Right atrium auricular region (tissue), 2 donors: ENCODE results near the gene BASP1. TPM values are rescaled to one million over a fixed set of nuclear protein-coding genes. Genes with fewer than 3 reads are reported as not detected.

Source experiments
- DNase-seq: peaks from one replicate; pipeline ENCODE4 v3.0.0-alpha.2; 2019; ENCODE audit warnings: low spot score
- H3K27ac ChIP-seq, 2 donors: fragments of 200-600 bp; sonication (generic); 1 replicate in 1 of 2; 2 replicates in 1 of 2; pipeline ENCODE4 v1.5.1; 2016 to 2019
- H3K27me3 ChIP-seq, 2 donors: fragments of 200-600 bp; sonication (generic); one replicate each; pipeline versions ENCODE4 v1.5.1 to v1.6.0; 2017 to 2019
- H3K36me3 ChIP-seq: fragments of 200-600 bp; sonication (generic); one replicate; pipeline ENCODE4 v1.5.1; 2016
- H3K4me1 ChIP-seq, 2 donors: fragments of 200-600 bp; sonication (generic); one replicate each; pipeline versions ENCODE4 v1.5.1 to v1.6.0; 2017 to 2019
- H3K4me3 ChIP-seq, 2 donors: fragments of 200-600 bp; sonication (generic); 1 replicate in 1 of 2; 2 replicates in 1 of 2; pipeline ENCODE4 v1.5.1; 2017 to 2019; ENCODE audit warnings: mild to moderate bottlenecking in 1 of 2, moderate library complexity in 1 of 2
- H3K9me3 ChIP-seq, 2 donors: fragments of 200-600 bp; sonication (generic); one replicate each; pipeline ENCODE4 v1.5.1; 2019
- CTCF ChIP-seq, 2 donors: fragments of 200-600 bp; sonication (generic); IDR thresholded peaks; one replicate each; pipeline ENCODE4 v1.5.1; 2019; ENCODE audit warnings: antibody characterized with exemption in 2 of 2
- total RNA-seq, 2 donors: library from RNA; depleted of rRNA; stranded (reverse); fragments of >200 nt; gene quantifications; one replicate each; pipeline ENCODE4 v1.1.0, GENCODE V29; 2016

Gene BASP1
- total RNA-seq, 2 donors from 2014 or later = 8.3 to 18.4 TPM

DNA sequence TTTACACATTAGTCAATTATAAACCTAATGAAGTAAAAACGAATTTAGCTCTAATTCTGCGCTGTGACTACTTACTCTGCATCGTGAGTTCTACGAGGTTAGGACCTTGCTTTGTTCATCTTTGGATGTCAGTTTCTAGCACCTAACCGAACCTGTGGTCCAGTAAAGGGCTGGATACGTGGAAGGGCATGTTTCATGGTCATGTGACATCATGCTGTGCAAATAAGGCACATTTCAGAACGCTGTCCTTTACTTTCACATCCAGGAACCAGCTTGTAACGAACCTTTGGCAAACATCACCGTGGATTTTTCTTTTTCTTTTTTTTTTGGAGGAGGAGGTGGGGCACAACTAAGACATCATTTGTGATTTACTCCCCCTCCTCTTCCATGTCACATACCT, 15.0 kb downstream of the BASP1 start:
- TF ChIP-seq CTCF (IDR thresholded peaks at IDR 0.05) = no peak
- Histone ChIP-seq H3K27me3 (no peaks in the 10 kb centered on the region), H3K9me3 (no peaks in the 10 kb centered on the region), H3K4me3 (no peak overlapping the region), H3K27ac (no peak overlapping the region), H3K4me1 (peaks cover 0 to 5% of the 10 kb centered on the region in 2 donors), H3K36me3 (no peaks in the 10 kb centered on the region)
- DNase-seq = no peak

DNA sequence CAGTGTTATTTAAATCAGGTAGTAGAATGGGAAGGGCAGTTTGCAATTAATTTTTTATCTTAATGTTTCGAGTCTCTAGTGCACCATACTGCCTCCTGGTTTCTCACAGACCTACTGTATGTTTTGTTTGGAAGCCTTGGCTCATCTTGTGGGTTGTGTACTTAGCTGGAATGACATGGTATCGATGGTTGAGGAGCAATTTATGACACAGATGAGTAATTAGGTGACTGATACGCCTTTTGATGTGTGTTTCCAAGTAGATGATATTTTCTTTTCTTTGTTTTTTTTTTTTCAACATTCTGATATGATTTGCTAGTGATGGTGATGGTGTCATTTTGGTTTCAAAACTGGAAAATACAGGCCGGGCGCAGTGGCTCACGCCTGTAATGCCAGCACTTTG, 16.1 kb downstream of the BASP1 start:
- Histone ChIP-seq H3K27ac (no peak overlapping the region), H3K9me3 (no peaks in the 10 kb centered on the region), H3K4me1 (peaks cover 0 to 5% of the 10 kb centered on the region in 2 donors), H3K4me3 (no peak overlapping the region), H3K36me3 (no peaks in the 10 kb centered on the region), H3K27me3 (no peaks in the 10 kb centered on the region)
- no peak for TF ChIP-seq CTCF (IDR thresholded peaks at IDR 0.05)
- no peak for DNase-seq

DNA sequence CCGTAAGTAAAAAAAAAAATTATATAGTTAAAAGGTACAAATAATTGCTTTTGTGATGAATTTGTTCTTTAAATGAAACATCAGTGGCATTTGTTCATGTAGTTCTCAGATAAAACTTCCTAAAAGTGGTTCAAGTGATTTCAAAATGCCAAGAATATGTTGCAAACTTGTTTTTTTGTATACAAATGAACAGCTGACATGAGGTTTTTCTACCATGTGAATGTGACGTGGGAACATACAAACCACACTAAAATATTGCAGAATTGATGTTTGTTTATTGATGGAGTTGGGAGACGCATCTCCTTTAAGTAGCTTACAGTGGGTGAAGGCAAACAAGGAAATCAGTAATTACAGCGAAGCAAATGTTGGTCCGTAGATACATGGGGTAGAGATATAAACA, 16.9 kb downstream of the BASP1 start:
- Histone ChIP-seq H3K4me1 (no peaks in the 10 kb centered on the region), H3K27me3 (no peaks in the 10 kb centered on the region), H3K9me3 (no peaks in the 10 kb centered on the region), H3K4me3 (no peak overlapping the region), H3K36me3 (no peaks in the 10 kb centered on the region), H3K27ac (no peak overlapping the region)
- DNase-seq = no peak
- TF ChIP-seq CTCF (IDR thresholded peaks at IDR 0.05) = no peak

GRCh38 chr5:17235731-17236330, 18.4 kb downstream of the BASP1 start:
- no peak overlapping the region for H3K4me3 ChIP-seq
- H3K36me3 ChIP-seq = no peaks in the 10 kb centered on the region
- no peak for TF ChIP-seq CTCF (IDR thresholded peaks at IDR 0.05)
- no peak overlapping the region for H3K27ac ChIP-seq
- DNase-seq = no peak
- H3K9me3 ChIP-seq = no peaks in the 10 kb centered on the region
- H3K27me3 ChIP-seq = no peaks in the 10 kb centered on the region
- H3K4me1 ChIP-seq = no peaks in the 10 kb centered on the region

- H3K27me3 ChIP-seq = no peaks in the 10 kb centered on the region
- DNase-seq = no peak
- H3K9me3 ChIP-seq = no peaks in the 10 kb centered on the region
- no peak for TF ChIP-seq CTCF (IDR thresholded peaks at IDR 0.05)
- no peak overlapping the region for H3K27ac ChIP-seq
- H3K4me3 ChIP-seq = no peak overlapping the region
- H3K4me1 ChIP-seq = no peaks in the 10 kb centered on the region
- no peaks in the 10 kb centered on the region for H3K36me3 ChIP-seq
Measured at GRCh38 chr5:17238521-17239041, 21.1 kb downstream of the BASP1 start.

- no peak overlapping the region for H3K4me3 ChIP-seq
- no peaks in the 10 kb centered on the region for H3K4me1 ChIP-seq
- no peaks in the 10 kb centered on the region for H3K9me3 ChIP-seq
- H3K27me3 ChIP-seq = no peaks in the 10 kb centered on the region
- H3K27ac ChIP-seq = no peak overlapping the region
- no peaks in the 10 kb centered on the region for H3K36me3 ChIP-seq
- no peak for TF ChIP-seq CTCF (IDR thresholded peaks at IDR 0.05)
- no peak for DNase-seq
Measured at GRCh38 chr5:17239953-17240352, 22.5 kb downstream of the BASP1 start.
